Tibial nerve (tissue), 4 donors: Measurements from ENCODE around the gene NFATC1. TPM values are rescaled to one million over a fixed set of nuclear protein-coding genes. Genes with fewer than 3 reads are reported as not detected.

Experiments used
- DNase-seq, 2 donors: peaks; one replicate each; pipeline ENCODE4 v3.0.0-alpha.2; 2019; ENCODE audit warnings: low spot score in 2 of 2
- H3K27ac ChIP-seq, 4 donors: fragments of 200-600 bp; sonication (generic) in 3 of 4; one replicate each; pipeline ENCODE4 v1.5.1; 2017 to 2019; ENCODE audit warnings: mild to moderate bottlenecking in 1 of 4
- H3K27me3 ChIP-seq, 2 donors: fragments of 200-600 bp; sonication (generic) in 1 of 2; one replicate each; pipeline versions ENCODE4 v1.5.1 to v1.6.0; 2017 to 2019
- H3K36me3 ChIP-seq, 3 donors: fragments of 200-600 bp; sonication (generic); one replicate each; pipeline ENCODE4 v1.5.1; 2018 to 2019
- H3K4me1 ChIP-seq, 4 donors: fragments of 200-600 bp; sonication (generic) in 3 of 4; one replicate each; pipeline ENCODE4 v1.5.1; 2017 to 2019
- H3K4me3 ChIP-seq, 4 donors: fragments of 200-600 bp; sonication (generic) in 3 of 4; one replicate each; pipeline ENCODE4 v1.5.1; 2017 to 2019; ENCODE audit warnings: mild to moderate bottlenecking in 1 of 4, moderate library complexity in 1 of 4
- H3K9me3 ChIP-seq, 4 donors: fragments of 200-600 bp; sonication (generic) in 3 of 4; one replicate each; pipeline ENCODE4 v1.5.1; 2017 to 2019
- CTCF ChIP-seq, 5 experiments: fragments of 200-600 bp in 3 of 5; fragments of 450-650 bp in 2 of 5; sonication (generic) in 3 of 5; IDR thresholded peaks; one replicate each; pipeline ENCODE4 v1.5.1; 2016 to 2019; ENCODE audit warnings: antibody characterized with exemption in 5 of 5, mild to moderate bottlenecking in 3 of 5, moderate library complexity in 2 of 5
- EP300 ChIP-seq, 2 donors: sonication (generic); formaldehyde crosslinking; IDR thresholded peaks; one replicate each; pipeline ENCODE4 v1.6.1; 2017; ENCODE audit warnings: antibody characterized with exemption in 2 of 2, mild to moderate bottlenecking in 1 of 2
- POLR2A ChIP-seq, 2 donors: fragments of 450-650 bp; IDR thresholded peaks; one replicate each; pipeline ENCODE4 v1.6.1; 2017; ENCODE audit warnings: antibody characterized with exemption in 2 of 2, mild to moderate bottlenecking in 2 of 2, moderate library complexity in 2 of 2
- WGBS, 2 donors: methylation state at CpG; one replicate each; pipeline ENCODE4 v1.1.5; 2018; 5-methylcytosine and 5-hydroxymethylcytosine counted together
- total RNA-seq, 4 donors: library from RNA; depleted of rRNA; stranded (reverse); fragments of >200 nt; gene quantifications; one replicate each; pipeline ENCODE4 v1.1.0, GENCODE V29; 2016

NFATC1 gene
- total RNA-seq, 4 donors from 2014 or later = 33.7 to 48.6 (median 37.8) TPM

GRCh38 chr18:79385326-79385707 lies 10.4 kb upstream of the NFATC1 start:
- Histone ChIP-seq H3K27ac (no peak overlapping the region), H3K4me1 (peaks cover 0 to 25% (median 0%) of the 10 kb centered on the region in 4 donors), H3K36me3 (no peaks in the 10 kb centered on the region), H3K9me3 (no peaks in the 10 kb centered on the region), H3K4me3 (no peak overlapping the region), H3K27me3 (no peaks in the 10 kb centered on the region)
- DNase-seq = no peak
- WGBS, 2 donors = 72 to 74% methylated on average over 17 of the region's 17 CpGs
- TF ChIP-seq POLR2A (IDR thresholded peaks at IDR 0.05) = no peak
- TF ChIP-seq CTCF (IDR thresholded peaks at IDR 0.05) = no peak
- TF ChIP-seq EP300 (IDR thresholded peaks at IDR 0.05) = no peak

- H3K36me3 ChIP-seq = no peaks in the 10 kb centered on the region
- H3K9me3 ChIP-seq = no peaks in the 10 kb centered on the region
- 59 to 63% methylated on average over 21 of the region's 21 CpGs for WGBS, 2 donors
- peaks cover 0 to 25% (median 0%) of the 10 kb centered on the region in 4 donors for H3K4me1 ChIP-seq
- no peak overlapping the region for H3K4me3 ChIP-seq
- TF ChIP-seq POLR2A (IDR thresholded peaks at IDR 0.05) (no peak), EP300 (IDR thresholded peaks at IDR 0.05) (no peak), CTCF (IDR thresholded peaks at IDR 0.05) (no peak)
- H3K27me3 ChIP-seq = no peaks in the 10 kb centered on the region
- H3K27ac ChIP-seq = no peak overlapping the region
- DNase-seq = no peak
Observed at GRCh38 chr18:79385708-79386341, 9.9 kb upstream of the NFATC1 start.

GRCh38 chr18:79386547-79386946 lies 9.2 kb upstream of the NFATC1 start:
- WGBS, 2 donors = 85 to 98% methylated on average over 8 to 14 of the region's 14 CpGs
- no peaks in the 10 kb centered on the region for H3K27me3 ChIP-seq
- no peak for DNase-seq

GRCh38 chr18:79387214-79387613 lies 8.5 kb upstream of the NFATC1 start:
- Histone ChIP-seq H3K27me3 (no peaks in the 10 kb centered on the region), H3K27ac (no peak overlapping the region), H3K4me1 (peaks cover 0 to 25% (median 0%) of the 10 kb centered on the region in 4 donors), H3K36me3 (no peaks in the 10 kb centered on the region), H3K4me3 (no peak overlapping the region), H3K9me3 (no peaks in the 10 kb centered on the region)
- WGBS, 2 donors = 63 to 65% methylated on average over 6 of the region's 6 CpGs
- no peak for DNase-seq
- no peak for TF ChIP-seq POLR2A (IDR thresholded peaks at IDR 0.05)
- no peak for TF ChIP-seq CTCF (IDR thresholded peaks at IDR 0.05)
- TF ChIP-seq EP300 (IDR thresholded peaks at IDR 0.05) = no peak

More at GRCh38 chr18:79386547-79386946, 9.2 kb upstream of the NFATC1 start:
- Histone ChIP-seq H3K36me3 (no peaks in the 10 kb centered on the region), H3K4me1 (peaks cover 0 to 25% (median 0%) of the 10 kb centered on the region in 4 donors), H3K27ac (no peak overlapping the region), H3K4me3 (no peak overlapping the region), H3K9me3 (no peaks in the 10 kb centered on the region)
- TF ChIP-seq CTCF (IDR thresholded peaks at IDR 0.05) = no peak
- TF ChIP-seq EP300 (IDR thresholded peaks at IDR 0.05) = no peak
- no peak for TF ChIP-seq POLR2A (IDR thresholded peaks at IDR 0.05)

- WGBS, 2 donors = 77 to 81% methylated on average over 11 of the region's 11 CpGs
- no peak for DNase-seq
- no peaks in the 10 kb centered on the region for H3K36me3 ChIP-seq
- H3K27me3 ChIP-seq = no peaks in the 10 kb centered on the region
- H3K27ac ChIP-seq = no peak overlapping the region
- no peak overlapping the region for H3K4me3 ChIP-seq
- no peaks in the 10 kb centered on the region for H3K9me3 ChIP-seq
- H3K4me1 ChIP-seq = peaks cover 0 to 25% (median 0%) of the 10 kb centered on the region in 4 donors
- no peak for TF ChIP-seq EP300 (IDR thresholded peaks at IDR 0.05)
- TF ChIP-seq CTCF (IDR thresholded peaks at IDR 0.05) = no peak
- no peak for TF ChIP-seq POLR2A (IDR thresholded peaks at IDR 0.05)
Observed at GRCh38 chr18:79387615-79388014, 8.1 kb upstream of the NFATC1 start.
